Pancreas (tissue), 10 donors: ENCODE results near the gene EVI5L. TPM values are rescaled to one million over a fixed set of nuclear protein-coding genes. Genes with fewer than 3 reads are reported as not detected.

ENCODE experiments used
- ATAC-seq, 4 donors: fragments of 200-7000 bp; cut with Tn5 transposase; one replicate each; pipeline versions ENCODE4 v1.8.0 to v1.9.1; 2020; ENCODE audit warnings: mild to moderate bottlenecking in 4 of 4, moderate library complexity in 4 of 4
- DNase-seq, 6 donors: peaks; one replicate each; pipeline ENCODE4 v3.0.0-alpha.2; 2020
- FAIRE-seq: peaks from 2 replicates; lab custom pipeline; 2012; peaks lifted over from hg19 to GRCh38; lab: Jason Lieb, UNC
- H3K27ac ChIP-seq, 4 donors: fragments of 200-600 bp; sonication (generic); 1 replicate in 3 of 4; 2 replicates in 1 of 4; pipeline versions ENCODE4 v1.5.0 to v1.8.0; 2020
- H3K27me3 ChIP-seq, 4 donors: fragments of 200-600 bp; one replicate each; pipeline ENCODE4 v1.8.0; 2021
- H3K36me3 ChIP-seq, 3 donors: fragments of 200-600 bp; sonication (generic) in 1 of 3; one replicate each; pipeline versions ENCODE4 v1.5.0 to v1.8.0; 2020 to 2021
- H3K4me1 ChIP-seq, 3 donors: fragments of 200-600 bp; one replicate each; pipeline ENCODE4 v1.8.0; 2021
- H3K4me3 ChIP-seq, 4 donors: fragments of 200-600 bp; sonication (generic) in 2 of 4; one replicate each; pipeline versions ENCODE4 v1.5.0 to v1.8.0; 2020 to 2021
- H3K9me3 ChIP-seq, 4 donors: fragments of 200-600 bp; one replicate each; pipeline ENCODE4 v1.8.0; 2021
- WGBS, 2 donors: extraction: QIAGEN DNeasy Blood & Tissue Kit; methylation state at CpG; one replicate each; pipeline ENCODE4 v1.1.7; 2013; 5-methylcytosine and 5-hydroxymethylcytosine counted together
- intact Hi-C, 3 donors: fragments of 100-400 bp; cut with DNase I; formaldehyde crosslinking; loops; one replicate each; pipeline versions ENCODE4 v1.11.1 to v1.14.2; 2022
- polyA plus RNA-seq, 2 donors: library from polyadenylated mRNA; stranded (reverse); fragments of 200-250 nt; gene quantifications; one replicate each; pipeline ENCODE4 v1.2.3, GENCODE V29; 2013
- total RNA-seq, 6 donors: library from RNA; stranded (reverse); fragmentation: NEBNext Ultra II Directional in 4 of 6; extraction: Animal tissue kit (Norgen Biotek cat#: 25700) in 4 of 6; gene quantifications; one replicate each; pipeline versions ENCODE4 v1.2.1 to v1.2.4, GENCODE V29; 2021 to 2023
- TF ChIP-seq, protein P1 (sequence below), 4 donors: fragments of 200-600 bp; sonication (generic) in 3 of 4; IDR thresholded peaks; one replicate each; pipeline versions ENCODE4 v1.5.0 to v1.8.0; 2021; ENCODE audit warnings: antibody characterized with exemption in 4 of 4
- donor health status: healthy with polysubstance abuse.
- donor health status: DM: no; HTN: no; CAD: no; lungs with moderate emphysema.
- donor health status: DM: no; HTN: no; CAD: no.
- donor health status: control.
- donor health status: control.
- donor health status: Bipolar disorder and iron deficiency.
- donor health status: DM: yes; HTN: yes; CAD: no.
- donor health status: DM: no; HTN: no; CAD: no.
- donor health status: DM: no; HTN: no; CAD: no.
- donor health status: DM: yes; HTN: yes; CAD: no.

The EVI5L gene
- total and polyA plus RNA-seq, 8 donors: 3.0 to 9.1 (median 4.8) TPM

DNA sequence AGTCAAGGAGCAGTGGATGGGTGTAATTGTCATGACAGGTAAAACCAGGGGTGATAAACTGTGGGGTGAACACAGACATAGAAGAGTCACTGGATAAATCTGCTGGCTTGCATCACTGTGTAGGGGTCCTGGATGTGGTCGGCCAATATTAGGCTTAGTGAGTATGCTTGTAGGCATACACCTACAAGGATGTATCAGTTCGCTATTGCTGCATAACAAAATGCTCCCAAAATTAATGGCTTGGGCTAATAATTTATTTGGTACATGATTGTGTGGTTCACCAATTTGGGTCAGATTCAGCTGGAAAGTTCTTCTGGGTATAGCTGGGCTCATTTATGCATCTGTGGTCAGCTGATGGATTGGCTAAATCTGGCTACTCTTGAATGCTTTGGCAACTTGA, 11.2 kb upstream of the EVI5L start:
- ATAC-seq (no peak), FAIRE-seq (no peak)
- intact Hi-C loops: loop anchor here in 1 of 3 donors (10.0 kb wide), 1 partner anchor 464 kb away; no protein-coding TSS in a partner anchor

DNA sequence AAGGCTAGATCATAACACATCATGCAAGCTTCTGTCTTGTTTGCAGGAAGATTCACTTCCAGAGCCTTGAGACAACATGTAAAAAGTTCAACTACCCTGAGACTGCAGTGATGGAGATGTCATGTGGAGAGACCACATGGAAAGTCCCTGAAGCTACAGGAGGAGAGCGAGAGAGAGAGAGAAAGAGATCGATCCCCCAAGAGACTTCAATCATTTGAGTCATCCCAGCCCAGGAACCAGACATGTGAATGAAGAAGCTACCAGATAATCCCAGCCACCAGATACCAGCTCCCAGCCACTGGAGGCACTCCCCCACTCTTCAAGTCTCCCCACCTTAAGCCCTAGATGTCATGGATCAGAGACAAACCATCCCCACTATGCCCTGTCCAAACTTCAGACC, 10.7 kb upstream of the EVI5L start:
- 61 to 68% methylated on average over 2 of the region's 2 CpGs for WGBS, 2 donors
- Histone ChIP-seq H3K27ac (no peak overlapping the region), H3K36me3 (no peaks in the 10 kb centered on the region), H3K4me3 (no peak overlapping the region), H3K27me3 (no peaks in the 10 kb centered on the region), H3K9me3 (no peaks in the 10 kb centered on the region), H3K4me1 (no peaks in the 10 kb centered on the region)
- intact Hi-C loops: loop anchor here in 1 of 3 donors (10.0 kb wide), 1 partner anchor 465 kb away; no protein-coding TSS in a partner anchor
- FAIRE-seq (no peak), ATAC-seq (no peak), DNase-seq (no peak)
- TF ChIP-seq, protein P1, sequence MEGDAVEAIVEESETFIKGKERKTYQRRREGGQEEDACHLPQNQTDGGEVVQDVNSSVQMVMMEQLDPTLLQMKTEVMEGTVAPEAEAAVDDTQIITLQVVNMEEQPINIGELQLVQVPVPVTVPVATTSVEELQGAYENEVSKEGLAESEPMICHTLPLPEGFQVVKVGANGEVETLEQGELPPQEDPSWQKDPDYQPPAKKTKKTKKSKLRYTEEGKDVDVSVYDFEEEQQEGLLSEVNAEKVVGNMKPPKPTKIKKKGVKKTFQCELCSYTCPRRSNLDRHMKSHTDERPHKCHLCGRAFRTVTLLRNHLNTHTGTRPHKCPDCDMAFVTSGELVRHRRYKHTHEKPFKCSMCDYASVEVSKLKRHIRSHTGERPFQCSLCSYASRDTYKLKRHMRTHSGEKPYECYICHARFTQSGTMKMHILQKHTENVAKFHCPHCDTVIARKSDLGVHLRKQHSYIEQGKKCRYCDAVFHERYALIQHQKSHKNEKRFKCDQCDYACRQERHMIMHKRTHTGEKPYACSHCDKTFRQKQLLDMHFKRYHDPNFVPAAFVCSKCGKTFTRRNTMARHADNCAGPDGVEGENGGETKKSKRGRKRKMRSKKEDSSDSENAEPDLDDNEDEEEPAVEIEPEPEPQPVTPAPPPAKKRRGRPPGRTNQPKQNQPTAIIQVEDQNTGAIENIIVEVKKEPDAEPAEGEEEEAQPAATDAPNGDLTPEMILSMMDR (IDR thresholded peaks at IDR 0.05): no peak

More for the DNA sequence above, 11.2 kb upstream of the EVI5L start:
- H3K4me3 ChIP-seq: no peak overlapping the region
- H3K36me3 ChIP-seq: no peaks in the 10 kb centered on the region
- TF ChIP-seq, protein P1 (IDR thresholded peaks at IDR 0.05): no peak
- no peaks in the 10 kb centered on the region for H3K27me3 ChIP-seq
- DNase-seq: no peak
- H3K4me1 ChIP-seq: no peaks in the 10 kb centered on the region
- H3K27ac ChIP-seq: no peak overlapping the region
- WGBS, 2 donors: 54 to 73% methylated on average over 2 of the region's 2 CpGs
- H3K9me3 ChIP-seq: no peaks in the 10 kb centered on the region

DNA sequence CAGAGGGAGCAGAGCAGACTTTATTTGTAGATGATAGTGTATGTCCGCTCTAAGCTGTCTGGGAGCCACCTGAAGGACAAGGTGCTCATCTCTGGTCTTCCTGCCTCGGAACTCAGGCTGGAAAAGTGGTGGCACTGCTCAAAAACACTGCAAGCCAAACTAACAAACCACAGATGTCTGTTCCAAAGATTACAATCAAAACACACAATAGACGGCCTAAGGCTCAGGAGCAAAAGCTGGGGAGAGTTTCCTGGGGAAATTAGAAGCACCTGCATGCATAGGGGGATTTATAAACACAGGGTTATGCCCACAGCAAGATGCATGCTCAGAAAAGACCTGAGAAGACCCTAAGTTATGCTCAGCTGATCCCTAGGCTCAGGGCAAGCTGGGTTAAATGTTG, 9.4 kb upstream of the EVI5L start:
- Histone ChIP-seq H3K4me1 (no peaks in the 10 kb centered on the region), H3K27ac (no peak overlapping the region), H3K36me3 (no peaks in the 10 kb centered on the region), H3K4me3 (no peak overlapping the region), H3K27me3 (no peaks in the 10 kb centered on the region), H3K9me3 (no peaks in the 10 kb centered on the region)
- intact Hi-C loops: no loop called here
- TF ChIP-seq, protein P1 (IDR thresholded peaks at IDR 0.05): no peak
- WGBS, 2 donors: 34 to 55% methylated on average over 3 of the region's 3 CpGs
- FAIRE-seq (no peak), ATAC-seq (no peak), DNase-seq (no peak)

DNA sequence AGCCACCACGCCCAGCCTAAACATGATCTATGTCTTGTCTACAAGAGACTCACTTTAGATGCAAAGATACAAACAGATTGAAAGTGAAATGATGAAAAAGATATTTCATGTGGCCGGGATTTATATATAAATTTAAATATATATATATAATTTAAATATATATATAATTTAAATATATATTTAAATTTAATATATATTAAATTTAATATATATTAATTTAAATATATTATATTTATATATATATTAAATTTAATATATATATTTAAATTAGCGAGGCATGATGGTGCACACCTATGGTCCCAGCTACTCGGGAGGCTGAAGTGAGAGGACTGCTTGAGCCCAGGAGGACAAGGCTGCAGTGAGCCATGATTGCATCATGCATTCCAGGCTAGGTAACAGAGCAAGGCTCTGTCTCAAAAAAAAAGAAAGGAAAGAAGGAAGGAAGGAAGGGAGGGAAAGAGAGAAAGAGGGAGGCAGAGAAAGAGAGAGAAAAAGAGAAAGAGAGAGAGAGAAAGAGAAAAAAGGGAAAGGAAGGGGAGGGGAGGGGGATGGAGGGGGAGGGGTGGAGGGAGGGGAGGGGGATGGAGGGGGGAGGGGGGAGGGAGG, 7.0 kb upstream of the EVI5L start:
- no peak for ATAC-seq
- no peaks in the 10 kb centered on the region for H3K9me3 ChIP-seq
- TF ChIP-seq, protein P1 (IDR thresholded peaks at IDR 0.05): no peak
- no peaks in the 10 kb centered on the region for H3K36me3 ChIP-seq
- 65 to 88% methylated on average over 4 of the region's 4 CpGs for WGBS, 2 donors
- peak; percentile 74 for FAIRE-seq
- intact Hi-C loops: no loop called here
- H3K27me3 ChIP-seq: no peaks in the 10 kb centered on the region
- H3K27ac ChIP-seq: no peak overlapping the region
- DNase-seq: no peak
- no peak overlapping the region for H3K4me3 ChIP-seq
- H3K4me1 ChIP-seq: no peaks in the 10 kb centered on the region

DNA sequence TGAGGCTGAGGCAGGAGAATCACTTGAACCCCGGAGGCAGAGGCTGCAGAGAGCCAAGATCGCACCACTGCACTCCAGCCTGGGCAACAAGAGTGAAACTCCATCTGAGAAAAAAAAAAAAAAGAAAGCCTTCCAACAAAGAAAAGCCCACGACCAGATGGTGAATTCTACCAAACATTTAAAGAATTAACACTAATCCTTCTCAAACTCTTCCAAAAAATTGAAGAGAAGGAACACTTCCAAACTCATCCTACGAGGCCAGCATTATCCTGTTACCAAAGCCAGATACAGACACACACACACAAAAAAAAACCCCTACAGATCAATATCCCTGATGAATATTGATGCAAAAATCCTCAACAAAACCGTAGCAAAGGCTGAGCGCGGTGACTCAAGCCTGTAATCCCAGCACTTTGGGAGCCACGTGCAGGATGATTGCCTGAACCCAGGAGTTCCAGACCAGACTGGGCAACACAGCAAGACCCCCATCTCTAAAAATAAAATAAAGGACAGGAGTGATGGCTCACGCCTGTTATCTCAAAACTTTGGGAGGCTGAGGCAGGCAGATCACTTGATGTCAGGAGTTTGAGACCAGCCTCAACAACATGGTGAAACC, 6.2 kb upstream of the EVI5L start:
- intact Hi-C loops: no loop called here
- no peaks in the 10 kb centered on the region for H3K36me3 ChIP-seq
- no peak for DNase-seq
- FAIRE-seq: no peak
- no peak for ATAC-seq
- H3K4me3 ChIP-seq: no peak overlapping the region
- TF ChIP-seq, protein P1 (IDR thresholded peaks at IDR 0.05): no peak
- WGBS, 2 donors: 46 to 53% methylated on average over 9 of the region's 9 CpGs
- no peaks in the 10 kb centered on the region for H3K27me3 ChIP-seq
- H3K4me1 ChIP-seq: no peaks in the 10 kb centered on the region
- H3K9me3 ChIP-seq: no peaks in the 10 kb centered on the region
- no peak overlapping the region for H3K27ac ChIP-seq
